GM06990 (cell line): Measurements from ENCODE around the gene SPRY1.

Experiments
- DNase-seq: peaks from one replicate; pipeline ENCODE4 v3.0.0-alpha.2; 2011; ENCODE audit not compliant: insufficient read length; ENCODE audit errors: extremely low read depth
- H3K27me3 ChIP-seq: replicated peaks from 2 replicates; pipeline ENCODE4 v1.6.0; 2011; ENCODE audit warnings: low read length; ENCODE audit not compliant: control insufficient read depth, insufficient read depth
- H3K36me3 ChIP-seq: 2 replicates; pipeline ENCODE4 v1.5.1; 2011; ENCODE audit warnings: low read length; ENCODE audit not compliant: control insufficient read depth, insufficient read depth
- H3K4me3 ChIP-seq: replicated peaks from 2 replicates; pipeline ENCODE4 v1.5.1; 2011; ENCODE audit warnings: low read depth, mild to moderate bottlenecking, control low read depth, low read length
- CTCF ChIP-seq: IDR thresholded peaks from 2 replicates; pipeline ENCODE4 v1.5.1; 2011; ENCODE audit warnings: low read length, control low read depth, mild to moderate bottlenecking, inconsistent platforms; ENCODE audit not compliant: insufficient read depth, poor library complexity, severe bottlenecking

The SPRY1 gene

GRCh38 chr4:123356921-123357320, 39.7 kb upstream of the SPRY1 start:
- TF ChIP-seq CTCF: no peak
- Histone ChIP-seq H3K36me3 (no peaks in the 10 kb centered on the region), H3K4me3 (no peak overlapping the region), H3K27me3 (no peaks in the 10 kb centered on the region)
- DNase-seq: no peak

GRCh38 chr4:123359449-123360315, 36.9 kb upstream of the SPRY1 start:
- Histone ChIP-seq H3K36me3 (no peaks in the 10 kb centered on the region), H3K27me3 (no peaks in the 10 kb centered on the region), H3K4me3 (no peak overlapping the region)
- no peak for TF ChIP-seq CTCF
- DNase-seq: no peak

- no peak overlapping the region for H3K4me3 ChIP-seq
- no peak for TF ChIP-seq CTCF
- H3K27me3 ChIP-seq: no peaks in the 10 kb centered on the region
- DNase-seq: no peak
- no peaks in the 10 kb centered on the region for H3K36me3 ChIP-seq
Measured at GRCh38 chr4:123361195-123361861, 35.3 kb upstream of the SPRY1 start.

GRCh38 chr4:123362103-123362502, 34.5 kb upstream of the SPRY1 start:
- no peaks in the 10 kb centered on the region for H3K36me3 ChIP-seq
- no peak overlapping the region for H3K4me3 ChIP-seq
- no peak for TF ChIP-seq CTCF
- DNase-seq: no peak
- H3K27me3 ChIP-seq: no peaks in the 10 kb centered on the region

- H3K27me3 ChIP-seq: no peaks in the 10 kb centered on the region
- no peaks in the 10 kb centered on the region for H3K36me3 ChIP-seq
- H3K4me3 ChIP-seq: no peak overlapping the region
- DNase-seq: peak; percentile 30
- no peak for TF ChIP-seq CTCF
Measured at GRCh38 chr4:123363729-123364128, 32.9 kb upstream of the SPRY1 start.

- Histone ChIP-seq H3K4me3 (no peak overlapping the region), H3K36me3 (no peaks in the 10 kb centered on the region), H3K27me3 (no peaks in the 10 kb centered on the region)
- no peak for TF ChIP-seq CTCF
- no peak for DNase-seq
Measured at GRCh38 chr4:123364906-123365305, 31.7 kb upstream of the SPRY1 start.
